NCI-H1436 (cell line): ENCODE measurements around the gene KIAA0753.
"Not testable (repeated sequence)": the region's sequence is repeated elsewhere in the genome, so short reads cannot be mapped to it uniquely, and the experiment has no call there.

Experiments
- DNase-seq: peaks from one replicate; lab custom pipeline; 2025; lab: John Stamatoyannopoulos, UW

Gene KIAA0753

GRCh38 chr17:6668727-6669425 lies 28.4 kb upstream of the KIAA0753 start:
- no peak for DNase-seq

DNA sequence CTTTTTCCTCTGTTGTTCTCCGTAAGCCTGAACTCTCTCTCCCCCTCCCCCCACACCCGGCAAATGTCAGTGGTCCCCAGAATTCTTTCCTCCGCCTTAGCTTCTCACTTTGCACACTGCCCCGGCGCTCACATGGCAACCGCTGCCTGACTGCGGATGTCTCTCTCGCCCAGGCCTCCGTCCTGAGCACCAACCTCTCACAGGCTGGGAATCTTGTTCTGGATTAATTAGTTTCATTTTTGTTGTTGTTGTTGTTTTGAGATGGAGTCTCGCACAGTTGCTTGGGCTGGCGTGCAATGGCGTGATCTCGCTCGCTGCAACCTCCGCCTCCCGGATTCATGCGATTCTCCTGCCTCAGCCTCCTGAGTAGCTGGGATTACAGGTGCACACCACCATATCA lies 27.7 kb upstream of the KIAA0753 start:
- no peak for DNase-seq

GRCh38 chr17:6667516-6667915 lies 27.0 kb upstream of the KIAA0753 start:
- no peak for DNase-seq

- DNase-seq = no peak
Measured at GRCh38 chr17:6666557-6666956, 26.0 kb upstream of the KIAA0753 start.

DNA sequence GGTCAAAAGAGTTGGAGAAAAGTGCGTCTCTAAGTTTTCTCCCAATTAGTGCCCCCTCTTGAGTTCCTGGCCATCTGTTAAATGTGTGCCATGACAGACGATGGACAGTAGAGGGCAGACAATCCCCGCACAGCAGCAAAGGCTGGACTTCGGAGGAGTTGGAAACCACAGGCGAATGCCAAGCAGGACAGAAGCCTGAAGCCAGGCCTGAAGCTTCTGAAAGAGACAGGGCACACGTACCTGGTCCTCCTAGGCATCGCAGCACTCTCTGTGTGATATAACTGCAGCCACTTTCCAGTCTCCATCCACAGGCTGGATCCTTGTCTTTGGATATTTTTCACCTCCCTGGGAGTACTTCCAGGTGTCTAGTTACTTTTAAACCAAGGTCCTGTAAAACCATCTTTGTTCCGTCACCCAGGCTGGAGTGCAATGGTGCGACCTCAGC lies 25.6 kb upstream of the KIAA0753 start:
- DNase-seq = peak; percentile 41

DNA sequence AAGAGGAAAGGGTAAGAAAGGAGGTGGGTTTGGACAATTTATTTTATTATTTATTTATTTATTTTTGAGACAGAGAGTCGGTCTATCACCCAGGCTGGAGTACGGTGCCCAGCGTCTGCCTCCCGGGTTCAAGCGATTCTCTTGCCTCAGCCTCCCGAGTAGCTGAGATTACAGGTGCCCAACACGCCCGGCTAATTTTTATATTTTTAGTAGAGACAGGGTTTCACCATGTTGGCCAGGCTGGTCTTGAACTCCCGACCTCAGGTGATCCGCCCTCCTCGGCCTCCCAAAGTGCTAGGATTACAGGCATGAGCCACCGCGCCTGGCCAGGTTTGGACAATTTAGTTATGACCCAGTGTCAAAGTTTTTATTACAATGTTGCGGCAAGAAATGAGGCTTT lies 22.7 kb upstream of the KIAA0753 start:
- not testable (repeated sequence) for DNase-seq

DNA sequence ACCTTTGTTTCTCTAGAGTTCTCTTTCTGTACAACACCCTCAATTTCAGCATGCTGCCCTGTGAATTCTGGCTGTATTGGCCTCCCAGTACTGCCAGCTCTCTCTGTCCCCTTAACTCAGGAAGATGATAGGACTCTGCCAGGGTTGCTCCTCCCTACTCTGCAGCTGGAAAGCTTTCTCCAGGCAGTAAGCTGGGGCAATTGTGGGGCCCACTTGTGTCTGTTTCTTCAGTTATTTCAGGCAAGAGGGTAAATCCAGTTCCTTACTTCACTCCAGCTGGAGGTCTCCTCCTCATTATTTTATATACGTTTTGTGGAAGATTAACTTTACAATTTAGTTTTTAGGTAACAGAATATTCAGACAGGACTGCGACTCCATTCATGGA lies 20.9 kb upstream of the KIAA0753 start:
- DNase-seq = no peak

GRCh38 chr17:6660805-6661463 lies 20.4 kb upstream of the KIAA0753 start:
- DNase-seq = no peak

- DNase-seq = no peak
Measured at GRCh38 chr17:6660101-6660500, 19.6 kb upstream of the KIAA0753 start.

- DNase-seq = not testable (repeated sequence)
Measured at GRCh38 chr17:6658411-6658810, 17.9 kb upstream of the KIAA0753 start.

DNA sequence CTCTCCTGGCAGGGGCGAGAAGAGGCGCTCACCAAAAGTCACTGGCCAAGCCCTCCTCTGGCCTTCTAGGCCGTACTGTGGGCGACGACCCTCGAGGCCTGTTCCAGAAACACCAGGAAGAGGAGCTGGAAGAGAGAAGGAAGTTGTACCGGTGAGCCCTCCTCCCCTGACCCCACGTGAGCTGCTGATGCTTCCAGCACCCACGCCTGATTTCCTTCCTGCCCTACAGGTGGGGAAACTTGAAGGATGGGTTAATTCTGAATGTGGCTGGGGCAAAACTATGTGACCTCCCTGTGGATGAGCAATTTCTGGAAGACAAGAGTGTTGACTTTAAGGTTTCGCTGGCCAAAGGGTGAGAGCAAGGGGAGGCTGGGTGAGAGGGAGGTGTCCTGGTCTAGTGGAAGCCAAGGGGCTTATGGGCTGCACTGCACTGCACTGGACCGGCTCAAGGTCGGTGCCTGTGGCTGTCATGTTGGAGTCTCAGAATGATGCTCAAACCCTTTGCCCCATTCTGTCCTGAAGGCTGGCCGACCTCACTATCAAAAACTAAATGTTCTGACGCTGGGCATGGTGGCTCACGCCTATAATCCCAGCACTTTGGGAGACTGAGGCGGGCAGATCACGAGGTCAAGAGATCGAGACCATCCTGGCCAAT lies 17.2 kb upstream of the KIAA0753 start:
- no peak for DNase-seq

GRCh38 chr17:6656797-6657632 lies 16.5 kb upstream of the KIAA0753 start:
- DNase-seq = peak; percentile 5

- not testable (repeated sequence) for DNase-seq
Measured at GRCh38 chr17:6655732-6656361, 15.3 kb upstream of the KIAA0753 start.

DNA sequence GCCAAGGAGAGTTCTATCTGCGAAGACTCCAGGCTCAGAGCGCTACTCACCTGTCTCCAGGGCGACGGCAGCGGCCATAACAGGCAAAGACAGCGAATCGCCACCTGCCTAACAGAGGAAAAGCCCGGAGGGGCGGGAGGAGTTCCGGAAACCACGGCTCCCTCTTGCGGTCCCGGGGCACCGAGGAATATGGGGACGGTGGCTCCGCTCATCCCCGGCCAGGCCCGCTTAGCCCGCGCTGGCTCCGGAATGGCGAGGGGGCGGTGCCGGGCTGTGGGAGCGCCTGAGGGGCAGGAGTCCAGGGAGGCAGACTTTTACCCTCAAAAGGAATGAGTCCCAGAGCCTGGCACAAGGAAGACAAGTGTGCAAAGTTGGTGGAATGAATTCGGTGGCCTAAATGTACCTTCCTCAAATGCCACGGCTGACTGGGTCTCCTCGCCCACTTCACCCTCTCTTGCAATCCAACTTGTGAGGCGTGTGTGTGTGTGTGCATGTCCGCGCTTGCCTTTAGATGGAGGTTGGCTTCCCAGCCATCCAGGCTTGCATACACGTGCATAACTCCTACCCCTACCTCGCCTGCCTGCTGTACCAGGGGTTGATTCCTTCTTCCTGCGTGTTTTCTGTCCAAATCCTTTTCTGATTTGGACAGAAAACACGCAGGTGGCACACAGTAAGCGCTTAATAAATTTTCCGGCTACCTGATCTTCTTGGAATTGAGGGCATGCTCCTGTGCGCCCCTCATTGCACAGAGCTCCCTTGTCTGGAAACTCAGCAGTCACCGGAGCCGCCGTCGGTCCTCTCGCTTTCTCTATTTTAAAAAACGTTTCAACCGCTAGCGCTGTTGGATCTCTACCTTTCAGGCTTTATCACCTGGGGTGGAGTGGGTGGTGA lies 14.6 kb upstream of the KIAA0753 start:
- peak; percentile 24 for DNase-seq

DNA sequence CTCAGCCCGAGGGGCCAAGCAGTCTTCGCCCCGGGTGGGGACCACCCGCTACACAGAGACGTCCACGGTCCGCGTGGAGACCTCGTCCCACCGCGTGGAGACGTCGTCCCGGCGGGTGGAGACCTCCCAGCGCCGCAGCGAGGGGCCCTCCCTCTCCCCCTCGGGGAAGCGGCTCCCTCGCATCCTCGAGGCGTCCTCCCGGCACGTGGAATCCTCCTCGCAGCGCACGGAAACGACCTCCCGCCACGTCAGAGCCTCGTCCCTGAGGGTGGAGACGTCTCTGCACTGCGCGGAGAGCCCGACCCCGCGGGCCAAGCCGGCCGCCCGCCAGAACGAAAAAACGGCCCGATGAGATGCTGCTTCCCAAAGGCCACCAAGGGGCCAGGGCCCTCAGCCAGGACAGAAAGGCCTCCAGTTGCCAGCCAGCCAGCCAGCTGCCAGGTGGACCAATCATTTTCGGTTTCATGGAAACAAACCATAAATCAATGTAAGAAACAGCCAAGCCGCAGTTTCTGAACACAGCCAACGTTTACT lies 11.5 kb upstream of the KIAA0753 start:
- DNase-seq = peak; percentile 27

- peak; percentile 87 for DNase-seq
Measured at GRCh38 chr17:6651354-6651918, 10.9 kb upstream of the KIAA0753 start, which contains the start of the genes C17orf100 and MED31. Gene C17orf100 (plus strand): TSS chr17:6651762. CDS start chr17:6651914, 152 bp downstream. Gene MED31 (minus strand): TSS chr17:6651605. CDS start chr17:6651528, 77 bp downstream.

DNA sequence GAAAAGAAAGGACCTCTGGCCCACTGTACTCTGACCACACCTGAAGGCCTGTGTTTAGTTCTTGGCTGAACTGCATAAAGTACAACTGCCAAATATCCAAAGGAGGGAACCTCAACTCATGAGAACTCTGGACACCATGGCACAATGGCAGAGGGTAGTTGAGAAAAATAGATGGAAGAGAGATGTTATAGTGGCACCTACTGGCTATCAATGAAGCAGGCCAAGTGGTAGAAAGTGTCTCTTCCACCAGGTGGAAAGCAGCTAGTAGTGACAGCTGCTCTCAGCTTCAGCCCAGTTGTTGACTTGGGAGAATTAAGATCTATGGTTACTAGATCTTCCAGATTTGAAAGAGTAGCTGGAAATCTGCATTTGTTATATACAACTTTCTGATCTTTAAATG lies 7.7 kb upstream of the KIAA0753 start:
- DNase-seq = no peak

GRCh38 chr17:6643451-6644125 lies 3.1 kb upstream of the KIAA0753 start:
- no peak for DNase-seq

DNA sequence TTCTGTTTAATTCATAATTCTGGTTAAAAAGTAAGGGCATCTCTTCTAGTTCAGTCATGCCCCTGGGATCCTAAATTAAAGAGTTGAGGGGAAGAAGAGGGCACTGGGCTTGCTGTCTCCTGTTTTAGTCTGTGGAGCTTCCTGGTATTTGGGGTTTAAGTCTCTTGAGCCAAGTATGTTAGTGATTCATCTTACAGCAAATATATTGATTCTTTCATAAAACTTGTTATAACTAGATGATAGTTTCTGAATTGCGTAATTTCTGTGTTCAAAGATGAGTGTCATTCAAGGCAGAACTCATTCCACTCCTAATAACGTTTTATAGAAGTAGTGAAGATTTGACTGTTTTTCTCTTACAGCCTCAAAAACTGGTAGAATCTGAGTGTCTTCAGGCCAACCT lies 2.1 kb upstream of the KIAA0753 start:
- DNase-seq = no peak
